BLaER1 treated with 17β-estradiol and CSF1 and Interleukin-3, amounts not matched to agents 10 nM and 100 nM (cell line): ENCODE data around the gene SLC7A1.

ENCODE experiments used
- H3K27ac ChIP-seq, 11 experiments: shearing (Covaris generic); formaldehyde crosslinking; 2 replicates each; pipeline ENCODE4 v1.8.1; 2022
- H3K27me3 ChIP-seq, 11 experiments: shearing (Covaris generic); formaldehyde crosslinking; 2 replicates each; pipeline ENCODE4 v1.8.1; 2022
- H3K36me3 ChIP-seq, 11 experiments: shearing (Covaris generic); formaldehyde crosslinking; 2 replicates each; pipeline ENCODE4 v1.8.1; 2022
- H3K4me1 ChIP-seq, 10 experiments: shearing (Covaris generic); formaldehyde crosslinking; 2 replicates each; pipeline ENCODE4 v1.8.1; 2022
- H3K4me2 ChIP-seq, 11 experiments: shearing (Covaris generic); formaldehyde crosslinking; 2 replicates each; pipeline ENCODE4 v1.8.1; 2022
- H3K4me3 ChIP-seq, 10 experiments: shearing (Covaris generic); formaldehyde crosslinking; 2 replicates each; pipeline ENCODE4 v1.8.1; 2022
- H3K9ac ChIP-seq, 11 experiments: shearing (Covaris generic); formaldehyde crosslinking; 2 replicates each; pipeline ENCODE4 v1.8.1; 2022
- H3K9me3 ChIP-seq, 11 experiments: shearing (Covaris generic); formaldehyde crosslinking; replicated peaks in 1 of 11; 2 replicates each; pipeline ENCODE4 v1.8.1; 2022
- H4K20me1 ChIP-seq, 11 experiments: shearing (Covaris generic); formaldehyde crosslinking; 2 replicates each; pipeline ENCODE4 v1.8.1; 2022
- Cebpa-rat ChIP-seq, 11 experiments: shearing (Covaris generic); IDR thresholded peaks; 2 replicates each; pipeline ENCODE4 v1.8.1; 2022

SLC7A1 gene

DNA sequence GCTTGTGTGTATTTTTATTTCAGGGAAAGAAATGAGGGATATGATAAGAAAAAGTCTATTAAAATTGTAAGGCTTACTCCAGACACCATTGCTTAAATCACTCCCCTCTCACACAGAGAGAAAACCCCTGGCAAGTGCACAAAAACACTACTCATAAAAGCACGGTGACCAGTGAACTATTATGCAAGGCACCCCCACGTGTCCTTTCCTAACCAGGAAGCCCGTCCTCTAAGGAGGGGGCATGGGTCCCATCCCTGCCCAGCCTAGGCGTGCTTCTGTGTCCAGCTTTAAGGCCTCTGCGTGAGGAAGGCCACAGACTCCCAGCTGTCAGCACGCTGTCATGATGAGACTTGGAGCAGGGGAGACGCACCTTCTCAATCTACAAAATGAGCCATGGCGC, 83.5 kb downstream of the SLC7A1 start:
- Histone ChIP-seq H3K4me2 (no peak overlapping the region), H3K36me3 (peaks cover 65 to 76% (median 70%) of the 10 kb centered on the region in 11 experiments)

DNA sequence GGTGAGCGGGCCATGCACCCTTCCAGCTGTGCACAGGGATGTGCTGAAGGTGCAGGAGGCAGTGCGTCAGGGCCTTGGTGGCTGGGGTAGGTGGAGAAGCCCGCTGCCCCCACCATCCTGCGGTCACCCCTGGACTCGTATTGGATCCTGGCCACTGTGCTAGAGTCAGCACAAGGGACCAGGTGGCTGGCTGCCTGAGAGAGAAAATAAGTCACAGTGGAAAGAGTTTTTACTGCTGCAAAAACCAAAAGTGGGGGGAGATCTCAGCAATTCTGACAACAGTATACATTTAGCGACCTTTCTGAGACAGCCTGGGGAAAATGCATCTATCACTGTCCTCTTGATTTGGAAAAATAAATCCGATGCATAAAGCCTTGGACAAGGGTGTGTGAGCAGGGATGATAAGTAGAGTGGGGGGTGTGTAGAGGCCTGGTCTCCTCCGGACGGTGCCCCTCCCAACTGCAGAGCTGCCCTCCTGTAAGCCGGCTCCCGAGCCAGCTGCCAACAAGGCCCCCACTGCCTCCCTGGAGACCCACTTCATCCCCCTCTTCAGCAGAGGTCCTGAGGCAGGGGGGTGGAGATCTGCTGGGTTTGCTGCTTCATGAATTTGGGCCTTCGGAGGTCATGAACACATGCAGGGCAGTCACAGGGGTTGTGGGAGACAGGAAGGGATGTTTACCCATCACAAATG, 84.2 kb downstream of the SLC7A1 start:
- no peaks in the 10 kb centered on the region for H3K9me3 ChIP-seq
- H3K9ac ChIP-seq, result no peak overlapping the region
- no peak overlapping the region for H3K4me3 ChIP-seq
- no peak overlapping the region for H3K4me2 ChIP-seq
- H3K27ac ChIP-seq, result no peak overlapping the region
- H3K36me3 ChIP-seq, result peaks cover 58 to 69% (median 63%) of the 10 kb centered on the region in 11 experiments
- no peaks in the 10 kb centered on the region for H3K27me3 ChIP-seq
- peaks cover 17 to 44% (median 30%) of the 10 kb centered on the region in 10 experiments for H3K4me1 ChIP-seq
- H4K20me1 ChIP-seq, result peaks cover 0 to 98% (median 54%) of the 10 kb centered on the region in 11 experiments; a peak in 19 of 22 replicates
- TF ChIP-seq Cebpa-rat (IDR thresholded peaks at IDR 0.05), result no peak

More for the DNA sequence above, 83.5 kb downstream of the SLC7A1 start:
- H3K27ac ChIP-seq, result no peak overlapping the region
- H3K4me1 ChIP-seq, result peaks cover 17 to 41% (median 27%) of the 10 kb centered on the region in 10 experiments
- peaks cover 0 to 100% (median 56%) of the 10 kb centered on the region in 11 experiments; a peak in 19 of 22 replicates for H4K20me1 ChIP-seq
- H3K9me3 ChIP-seq, result no peaks in the 10 kb centered on the region
- H3K4me3 ChIP-seq, result no peak overlapping the region
- H3K9ac ChIP-seq, result no peak overlapping the region
- H3K27me3 ChIP-seq, result no peaks in the 10 kb centered on the region
- no peak for TF ChIP-seq Cebpa-rat (IDR thresholded peaks at IDR 0.05)

- TF ChIP-seq Cebpa-rat (IDR thresholded peaks at IDR 0.05), result no peak
- H3K4me3 ChIP-seq, result no peak overlapping the region
- H3K27me3 ChIP-seq, result no peaks in the 10 kb centered on the region
- peaks cover 0 to 98% (median 54%) of the 10 kb centered on the region in 11 experiments; a peak in 19 of 22 replicates for H4K20me1 ChIP-seq
- H3K4me2 ChIP-seq, result no peak overlapping the region
- H3K36me3 ChIP-seq, result peaks cover 52 to 63% (median 57%) of the 10 kb centered on the region in 11 experiments
- peaks cover 17 to 44% (median 30%) of the 10 kb centered on the region in 10 experiments for H3K4me1 ChIP-seq
- no peak overlapping the region for H3K27ac ChIP-seq
- no peak overlapping the region for H3K9ac ChIP-seq
- no peaks in the 10 kb centered on the region for H3K9me3 ChIP-seq
Observed at GRCh38 chr13:29510651-29511084, 84.8 kb downstream of the SLC7A1 start.

- no peak for TF ChIP-seq Cebpa-rat (IDR thresholded peaks at IDR 0.05)
- Histone ChIP-seq H3K27me3 (no peaks in the 10 kb centered on the region), H3K4me2 (no peak overlapping the region), H3K4me1 (peaks cover 17 to 44% (median 30%) of the 10 kb centered on the region in 10 experiments), H3K27ac (no peak overlapping the region), H3K9me3 (no peaks in the 10 kb centered on the region), H3K36me3 (peaks cover 46 to 57% (median 51%) of the 10 kb centered on the region in 11 experiments), H3K9ac (no peak overlapping the region), H3K4me3 (no peak overlapping the region), H4K20me1 (peaks cover 0 to 95% (median 53%) of the 10 kb centered on the region in 11 experiments; a peak in 19 of 22 replicates)
Observed at GRCh38 chr13:29509999-29510589, 85.4 kb downstream of the SLC7A1 start.

- TF ChIP-seq Cebpa-rat (IDR thresholded peaks at IDR 0.05), result no peak
- Histone ChIP-seq H3K27ac (no peak overlapping the region), H3K9me3 (no peaks in the 10 kb centered on the region), H3K9ac (no peak overlapping the region), H3K4me3 (no peak overlapping the region), H3K4me2 (peak overlapping the region in 8 of 11 experiments; percentile 5 to 66 (median 50); a peak in 8 of 22 replicates), H3K4me1 (peaks cover 17 to 51% (median 30%) of the 10 kb centered on the region in 10 experiments), H4K20me1 (peaks cover 0 to 83% (median 40%) of the 10 kb centered on the region in 11 experiments; a peak in 18 of 22 replicates), H3K36me3 (peaks cover 34 to 45% (median 39%) of the 10 kb centered on the region in 11 experiments), H3K27me3 (no peaks in the 10 kb centered on the region)
Observed at GRCh38 chr13:29508876-29509252, 86.6 kb downstream of the SLC7A1 start.

DNA sequence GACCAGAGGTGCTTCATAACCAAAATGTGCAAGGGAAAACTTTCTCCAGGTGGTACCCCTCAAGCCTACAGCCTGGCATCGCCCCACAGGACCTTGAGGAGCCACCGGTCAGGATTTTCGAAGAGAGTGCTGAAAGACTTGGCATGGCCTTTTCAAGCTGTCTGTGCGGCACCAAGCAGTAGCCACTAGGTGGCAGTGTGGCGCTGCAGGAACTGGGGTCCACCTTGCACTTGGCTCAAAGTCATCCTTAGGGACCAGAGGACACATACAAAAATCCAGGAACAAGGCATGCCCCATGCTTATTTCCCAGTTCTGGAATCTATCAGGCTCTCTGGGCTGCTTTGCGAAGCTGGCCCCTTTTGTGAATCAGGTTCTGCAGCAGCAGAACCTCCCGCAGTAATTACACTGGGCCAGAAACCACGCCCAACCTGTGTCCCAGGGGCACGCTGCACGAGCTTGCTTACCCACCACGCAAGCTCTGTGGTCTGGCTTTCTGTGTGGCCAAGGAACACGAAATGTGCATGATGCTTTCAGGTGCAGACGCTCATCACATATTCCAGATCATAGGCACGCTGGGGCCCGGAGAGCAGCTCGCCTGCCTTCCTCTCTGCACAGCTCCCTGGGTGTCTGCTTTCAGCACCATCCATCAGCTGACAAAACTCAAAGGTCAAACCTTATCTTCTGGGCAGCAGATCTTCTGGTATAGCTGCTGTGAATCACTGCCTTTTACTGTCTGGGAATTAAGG, 87.2 kb downstream of the SLC7A1 start:
- Histone ChIP-seq H3K36me3 (peaks cover 28 to 39% (median 33%) of the 10 kb centered on the region in 11 experiments), H3K27me3 (no peaks in the 10 kb centered on the region), H3K9me3 (no peaks in the 10 kb centered on the region), H3K4me1 (peaks cover 12 to 51% (median 26%) of the 10 kb centered on the region in 10 experiments), H3K9ac (peak overlapping the region in 3 of 11 experiments; percentile 18 to 24 (median 19); a peak in 1 of 22 replicates), H3K4me3 (no peak overlapping the region), H4K20me1 (peaks cover 0 to 77% (median 35%) of the 10 kb centered on the region in 11 experiments; a peak in 18 of 22 replicates), H3K4me2 (peak overlapping the region in 10 of 11 experiments; percentile 9 to 66 (median 40); a peak in 16 of 22 replicates), H3K27ac (no peak overlapping the region)
- no peak for TF ChIP-seq Cebpa-rat (IDR thresholded peaks at IDR 0.05)

- Histone ChIP-seq H3K27ac (no peak overlapping the region), H4K20me1 (peaks cover 0 to 68% (median 32%) of the 10 kb centered on the region in 11 experiments; a peak in 18 of 22 replicates), H3K9me3 (no peaks in the 10 kb centered on the region), H3K4me1 (peaks cover 9 to 51% (median 25%) of the 10 kb centered on the region in 10 experiments), H3K36me3 (peaks cover 19 to 30% (median 24%) of the 10 kb centered on the region in 11 experiments; a peak in 21 of 22 replicates), H3K4me3 (no peak overlapping the region), H3K9ac (peak overlapping the region in 2 of 11 experiments; percentile 19 to 24; a peak in 1 of 22 replicates), H3K27me3 (no peaks in the 10 kb centered on the region), H3K4me2 (peak overlapping the region in 10 of 11 experiments; percentile 9 to 66 (median 40); a peak in 19 of 22 replicates)
- no peak for TF ChIP-seq Cebpa-rat (IDR thresholded peaks at IDR 0.05)
Observed at GRCh38 chr13:29507356-29507755, 88.1 kb downstream of the SLC7A1 start.

DNA sequence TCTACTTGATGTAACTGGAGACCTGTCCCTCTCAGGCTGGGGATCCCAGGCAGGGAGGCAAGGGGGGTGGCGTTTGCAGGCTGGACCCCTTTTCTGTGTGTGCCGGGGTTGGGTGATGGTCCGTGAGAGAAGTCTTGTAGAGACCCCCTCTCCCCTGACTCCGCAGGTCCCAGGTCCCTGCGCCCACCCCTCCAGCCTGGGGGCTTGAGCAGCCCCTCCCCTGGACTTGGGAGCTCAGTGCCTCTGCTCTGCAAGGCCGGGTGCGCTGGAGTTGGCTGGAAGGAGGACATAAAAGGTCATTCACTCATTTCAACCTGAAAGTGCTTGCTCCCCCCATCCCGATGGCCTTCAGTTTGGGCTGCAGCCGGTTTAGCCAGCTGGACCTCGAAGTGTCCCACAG, 89.5 kb downstream of the SLC7A1 start:
- no peaks in the 10 kb centered on the region; a peak in 1 of 22 replicates for H3K27me3 ChIP-seq
- H3K4me3 ChIP-seq, result no peak overlapping the region
- peaks cover 5 to 16% (median 10%) of the 10 kb centered on the region in 11 experiments; a peak in 20 of 22 replicates for H3K36me3 ChIP-seq
- H3K4me2 ChIP-seq, result no peak overlapping the region
- no peak for TF ChIP-seq Cebpa-rat (IDR thresholded peaks at IDR 0.05)
- peaks cover 9 to 41% (median 24%) of the 10 kb centered on the region in 10 experiments for H3K4me1 ChIP-seq
- no peak overlapping the region for H3K9ac ChIP-seq
- H4K20me1 ChIP-seq, result peaks cover 0 to 54% (median 32%) of the 10 kb centered on the region in 11 experiments; a peak in 18 of 22 replicates
- H3K27ac ChIP-seq, result no peak overlapping the region
- no peaks in the 10 kb centered on the region for H3K9me3 ChIP-seq
